ENCODE data around the gene DHODH.
"Not testable (repeated sequence)": the region's sequence is repeated elsewhere in the genome, so short reads cannot be mapped to it uniquely, and the experiment has no call there.

The DHODH gene

GRCh38 chr16:72066747-72067146 is 58.2 kb downstream of the DHODH start:
- DNase-seq (ENCODE audit: low read depth): peak; percentile 40
- peak; percentile 51 for TF ChIP-seq CTCF (IDR thresholded peaks at IDR 0.05; ENCODE audit: insufficient read depth, low read depth, low read length, missing control alignments)
- H3K4me3 ChIP-seq (ENCODE audit: low read depth, low read length): no peak overlapping the region

GRCh38 chr16:72068930-72069329 is 60.4 kb downstream of the DHODH start:
- DNase-seq (ENCODE audit: low read depth): no peak
- TF ChIP-seq CTCF (IDR thresholded peaks at IDR 0.05; ENCODE audit: insufficient read depth, low read depth, low read length, missing control alignments): no peak
- H3K4me3 ChIP-seq (ENCODE audit: low read depth, low read length): no peak overlapping the region

- DNase-seq (ENCODE audit: low read depth): no peak
- TF ChIP-seq CTCF (IDR thresholded peaks at IDR 0.05; ENCODE audit: insufficient read depth, low read depth, low read length, missing control alignments): no peak
- no peak overlapping the region for H3K4me3 ChIP-seq (ENCODE audit: low read depth, low read length)
Measured at GRCh38 chr16:72072514-72073342, 64.2 kb downstream of the DHODH start.

GRCh38 chr16:72073560-72074230 is 65.2 kb downstream of the DHODH start:
- DNase-seq (ENCODE audit: low read depth): no peak
- no peak overlapping the region for H3K4me3 ChIP-seq (ENCODE audit: low read depth, low read length)
- TF ChIP-seq CTCF (IDR thresholded peaks at IDR 0.05; ENCODE audit: insufficient read depth, low read depth, low read length, missing control alignments): no peak

- DNase-seq (ENCODE audit: low read depth); H3K4me3 ChIP-seq (ENCODE audit: low read depth, low read length): not testable (repeated sequence)
Measured at GRCh38 chr16:72075067-72075466, 66.5 kb downstream of the DHODH start.

All from GM12865 (cell line).